Osteocyte (in vitro differentiated cells): Measurements from ENCODE around the gene AMER2. TPM values are rescaled to one million over a fixed set of nuclear protein-coding genes. Genes with fewer than 3 reads are reported as not detected.

Experiments
- DNase-seq: peaks from one replicate; pipeline ENCODE4 v3.0.0; 2021; ENCODE audit warnings: mixed read lengths; ENCODE audit not compliant: unreplicated experiment; ENCODE audit errors: extremely low spot score
- H3K27ac Mint-ChIP-seq: one replicate; pipeline ENCODE4 v1.8.0; 2021; ENCODE audit warnings: mild to moderate bottlenecking, mixed read lengths; ENCODE audit not compliant: unreplicated experiment
- H3K27me3 Mint-ChIP-seq: one replicate; pipeline ENCODE4 v1.8.0; 2021; ENCODE audit warnings: mixed read lengths; ENCODE audit not compliant: unreplicated experiment
- H3K36me3 Mint-ChIP-seq: one replicate; pipeline ENCODE4 v1.8.0; 2021; ENCODE audit warnings: mixed read lengths; ENCODE audit not compliant: unreplicated experiment
- H3K4me1 Mint-ChIP-seq: one replicate; pipeline ENCODE4 v1.8.0; 2021; ENCODE audit warnings: mixed read lengths; ENCODE audit not compliant: unreplicated experiment
- H3K4me3 Mint-ChIP-seq: one replicate; pipeline ENCODE4 v1.8.0; 2021; ENCODE audit warnings: mild to moderate bottlenecking, moderate library complexity, mixed read lengths; ENCODE audit not compliant: unreplicated experiment
- H3K9me3 Mint-ChIP-seq: one replicate; pipeline ENCODE4 v1.8.0; 2021; ENCODE audit warnings: mixed read lengths; ENCODE audit not compliant: unreplicated experiment
- total RNA-seq: library from RNA; stranded (reverse); gene quantifications from 2 replicates; pipeline ENCODE4 v1.2.1, GENCODE V29; 2021
- TF ChIP-seq, protein P1 (sequence below): fragments of 200-600 bp; sonication (generic); IDR thresholded peaks from 2 replicates; pipeline ENCODE4 v1.5.0; 2021; ENCODE audit warnings: antibody characterized with exemption, mild to moderate bottlenecking, moderate library complexity

Gene AMER2
- total RNA-seq, 1 donor from 2014 or later = not detected

DNA sequence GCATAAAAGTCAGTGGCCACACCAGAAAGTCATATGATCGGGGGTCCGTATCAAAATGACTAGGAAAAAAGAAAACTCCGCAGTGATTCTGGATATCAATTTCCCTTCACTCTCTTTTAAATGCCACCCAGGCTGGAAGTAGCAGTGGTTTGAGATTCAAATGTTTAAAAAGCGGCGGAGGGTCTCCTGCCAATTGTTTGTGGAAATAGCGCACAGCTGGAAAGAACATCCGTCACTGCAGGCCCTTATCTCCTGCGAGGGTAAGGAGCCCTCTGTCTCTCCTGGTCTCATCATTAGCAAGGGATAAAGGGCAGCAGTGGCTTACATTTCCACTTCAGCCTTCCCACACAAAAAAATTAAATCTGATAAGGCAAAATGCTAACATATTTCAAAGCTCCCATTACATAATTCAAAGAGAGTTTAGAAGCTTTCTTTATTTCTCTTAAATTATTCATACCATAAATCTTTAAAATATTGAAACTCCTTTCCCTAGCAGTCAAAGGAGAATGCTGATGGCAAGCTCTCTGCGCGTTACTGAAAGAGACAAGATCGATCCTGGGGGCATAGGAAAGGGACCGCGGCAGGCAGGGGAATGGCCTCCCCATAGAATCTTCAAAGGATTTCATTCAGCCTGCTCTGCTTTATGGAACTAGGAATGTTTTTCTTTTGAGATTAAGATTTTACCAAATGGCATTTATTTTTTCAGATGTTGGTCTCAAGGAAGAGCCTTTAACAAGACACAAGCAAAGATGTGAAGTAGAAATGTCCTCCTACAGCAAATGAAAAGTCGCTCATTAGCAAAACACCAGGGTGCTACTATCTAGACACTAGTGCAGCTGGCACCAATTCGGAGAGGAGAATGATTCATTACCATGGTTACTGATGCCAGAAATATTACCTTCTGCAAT is 35.0 kb downstream of the AMER2 start:
- H3K27ac Mint-ChIP-seq = no peak overlapping the region
- H3K36me3 Mint-ChIP-seq = no peaks in the 10 kb centered on the region
- no peak for DNase-seq
- H3K4me1 Mint-ChIP-seq = no peaks in the 10 kb centered on the region
- H3K4me3 Mint-ChIP-seq = no peak overlapping the region
- no peaks in the 10 kb centered on the region for H3K9me3 Mint-ChIP-seq
- peaks cover 23% of the 10 kb centered on the region for H3K27me3 Mint-ChIP-seq
- TF ChIP-seq, protein P1, sequence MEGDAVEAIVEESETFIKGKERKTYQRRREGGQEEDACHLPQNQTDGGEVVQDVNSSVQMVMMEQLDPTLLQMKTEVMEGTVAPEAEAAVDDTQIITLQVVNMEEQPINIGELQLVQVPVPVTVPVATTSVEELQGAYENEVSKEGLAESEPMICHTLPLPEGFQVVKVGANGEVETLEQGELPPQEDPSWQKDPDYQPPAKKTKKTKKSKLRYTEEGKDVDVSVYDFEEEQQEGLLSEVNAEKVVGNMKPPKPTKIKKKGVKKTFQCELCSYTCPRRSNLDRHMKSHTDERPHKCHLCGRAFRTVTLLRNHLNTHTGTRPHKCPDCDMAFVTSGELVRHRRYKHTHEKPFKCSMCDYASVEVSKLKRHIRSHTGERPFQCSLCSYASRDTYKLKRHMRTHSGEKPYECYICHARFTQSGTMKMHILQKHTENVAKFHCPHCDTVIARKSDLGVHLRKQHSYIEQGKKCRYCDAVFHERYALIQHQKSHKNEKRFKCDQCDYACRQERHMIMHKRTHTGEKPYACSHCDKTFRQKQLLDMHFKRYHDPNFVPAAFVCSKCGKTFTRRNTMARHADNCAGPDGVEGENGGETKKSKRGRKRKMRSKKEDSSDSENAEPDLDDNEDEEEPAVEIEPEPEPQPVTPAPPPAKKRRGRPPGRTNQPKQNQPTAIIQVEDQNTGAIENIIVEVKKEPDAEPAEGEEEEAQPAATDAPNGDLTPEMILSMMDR = no peak

GRCh38 chr13:25135896-25136295 is 36.2 kb downstream of the AMER2 start:
- no peaks in the 10 kb centered on the region for H3K9me3 Mint-ChIP-seq
- TF ChIP-seq, protein P1 = no peak
- H3K4me3 Mint-ChIP-seq = no peak overlapping the region
- no peak for DNase-seq
- no peak overlapping the region for H3K27ac Mint-ChIP-seq
- no peaks in the 10 kb centered on the region for H3K4me1 Mint-ChIP-seq
- H3K36me3 Mint-ChIP-seq = no peaks in the 10 kb centered on the region
- H3K27me3 Mint-ChIP-seq = peaks cover 26% of the 10 kb centered on the region

DNA sequence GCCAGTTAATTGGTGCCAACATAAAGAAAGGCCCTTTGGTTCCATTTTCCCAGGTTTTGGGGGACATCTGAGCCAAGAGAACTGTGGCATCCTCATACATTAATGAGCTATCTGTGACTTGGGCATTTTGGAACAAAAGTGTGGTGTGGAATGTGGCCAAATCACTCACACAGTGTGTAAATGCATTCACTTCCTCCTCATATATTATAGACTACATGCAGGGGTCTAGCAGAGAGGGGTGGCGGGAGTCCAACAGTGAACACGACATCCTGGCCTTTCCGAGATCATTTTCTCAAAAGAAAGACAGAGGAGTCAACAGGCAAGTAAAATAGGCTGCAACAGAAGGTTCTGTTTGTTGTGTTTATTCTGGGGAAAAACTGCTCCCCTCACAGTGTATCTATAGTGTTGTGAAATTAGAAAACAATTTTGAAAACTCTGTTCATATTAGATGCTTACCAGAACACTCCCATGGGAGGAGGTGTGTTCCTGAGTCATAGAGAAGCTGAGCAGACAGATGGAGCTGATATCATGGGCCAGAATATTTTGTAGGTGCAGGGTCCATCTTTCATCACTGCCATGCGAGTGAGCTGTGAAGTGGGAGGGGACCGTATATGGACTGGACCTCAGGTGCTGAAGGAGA is 39.2 kb downstream of the AMER2 start:
- Mint-ChIP-seq H3K27ac (no peak overlapping the region), H3K4me3 (no peak overlapping the region), H3K36me3 (no peaks in the 10 kb centered on the region), H3K27me3 (peaks cover 26% of the 10 kb centered on the region), H3K4me1 (no peaks in the 10 kb centered on the region), H3K9me3 (no peaks in the 10 kb centered on the region)
- TF ChIP-seq, protein P1 = no peak
- no peak for DNase-seq

DNA sequence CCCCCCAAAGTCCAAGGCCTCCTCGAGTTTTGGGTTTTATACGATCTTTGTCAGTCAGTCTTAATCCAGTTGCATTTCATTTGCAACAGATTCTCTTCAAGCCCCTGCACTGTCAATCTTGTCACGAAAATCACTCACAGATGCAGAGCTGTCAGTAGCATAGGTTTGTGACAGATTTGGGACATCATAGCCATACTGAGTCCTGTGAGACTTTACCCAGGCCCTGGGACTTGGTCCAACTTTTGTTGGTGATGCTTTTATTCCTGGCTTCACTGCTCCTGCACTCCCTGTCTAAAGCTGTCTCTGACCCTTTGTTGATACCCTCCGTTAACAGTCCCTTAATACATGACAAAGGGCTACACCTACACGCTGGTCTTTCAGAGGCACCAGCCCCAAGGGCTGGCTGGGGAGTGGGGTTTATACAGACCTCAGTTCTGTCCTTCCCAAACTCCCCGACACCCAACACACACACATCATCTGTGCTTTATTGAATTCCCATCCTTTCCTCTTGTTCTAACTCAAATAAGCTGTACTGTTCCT is 40.1 kb downstream of the AMER2 start:
- DNase-seq = no peak
- TF ChIP-seq, protein P1 = no peak
- H3K27ac Mint-ChIP-seq = no peak overlapping the region
- no peaks in the 10 kb centered on the region for H3K9me3 Mint-ChIP-seq
- peaks cover 18% of the 10 kb centered on the region for H3K27me3 Mint-ChIP-seq
- H3K4me1 Mint-ChIP-seq = no peaks in the 10 kb centered on the region
- H3K4me3 Mint-ChIP-seq = no peak overlapping the region
- no peaks in the 10 kb centered on the region for H3K36me3 Mint-ChIP-seq

- Mint-ChIP-seq H3K4me3 (no peak overlapping the region), H3K9me3 (no peaks in the 10 kb centered on the region), H3K36me3 (no peaks in the 10 kb centered on the region), H3K4me1 (no peaks in the 10 kb centered on the region), H3K27me3 (peaks cover 12% of the 10 kb centered on the region), H3K27ac (no peak overlapping the region)
- no peak for DNase-seq
- TF ChIP-seq, protein P1 = no peak
Observed at GRCh38 chr13:25130944-25131343, 41.1 kb downstream of the AMER2 start.
